GM18517 (cell line): ENCODE results near the gene ZNF804B.

ENCODE experiments used
- ATAC-seq: cut with Tn5 transposase; IDR thresholded peaks from one replicate; pipeline ENCODE4 v1.9.1; 2021; ENCODE audit warnings: mild to moderate bottlenecking, moderate library complexity; ENCODE audit not compliant: unreplicated experiment

Gene ZNF804B

GRCh38 chr7:88835147-88835728 is 75.7 kb downstream of the ZNF804B start:
- ATAC-seq: peak; percentile 92

DNA sequence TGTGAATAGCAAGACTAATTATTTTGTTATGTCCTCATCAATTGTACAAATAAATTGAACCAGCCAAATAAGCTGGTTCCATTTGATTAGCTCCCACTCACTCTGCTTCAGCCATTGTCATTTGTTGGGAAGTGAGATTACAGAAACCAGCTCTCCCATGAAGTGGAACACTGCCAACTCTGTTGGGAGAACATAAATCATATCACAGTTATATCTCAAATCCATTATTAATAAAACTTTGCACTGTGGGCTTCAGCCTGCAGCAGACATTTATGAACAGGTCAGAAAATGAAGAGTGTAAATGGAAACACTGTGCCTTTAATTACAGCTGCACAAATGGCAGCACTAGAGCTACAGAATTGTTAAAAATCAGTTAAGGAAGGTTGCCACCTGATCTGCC is 82.7 kb downstream of the ZNF804B start:
- no peak for ATAC-seq

DNA sequence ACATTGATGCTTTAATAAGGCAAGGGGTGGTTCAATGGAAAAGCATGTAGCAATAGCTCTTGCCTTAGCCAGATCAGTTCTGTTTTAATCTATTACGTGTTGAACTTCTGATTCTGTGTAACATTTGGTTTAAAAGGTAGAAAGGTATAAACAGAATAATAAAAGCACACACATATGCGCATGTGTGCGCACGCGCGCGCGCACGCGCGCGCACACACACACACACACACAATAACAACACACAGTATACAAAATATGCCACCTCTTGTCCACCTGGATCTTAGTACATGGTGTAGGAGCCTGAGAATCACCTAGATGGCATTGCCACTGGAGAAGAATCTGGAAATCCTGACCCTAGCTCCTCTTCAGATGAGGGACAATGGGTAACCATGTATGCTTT is 85.6 kb downstream of the ZNF804B start:
- ATAC-seq: no peak

- no peak for ATAC-seq
These were observed 91.7 kb downstream of the ZNF804B start for GRCh38 chr7:88851220-88851619.

- no peak for ATAC-seq
These were observed 99.8 kb downstream of the ZNF804B start for GRCh38 chr7:88859288-88859687.

DNA sequence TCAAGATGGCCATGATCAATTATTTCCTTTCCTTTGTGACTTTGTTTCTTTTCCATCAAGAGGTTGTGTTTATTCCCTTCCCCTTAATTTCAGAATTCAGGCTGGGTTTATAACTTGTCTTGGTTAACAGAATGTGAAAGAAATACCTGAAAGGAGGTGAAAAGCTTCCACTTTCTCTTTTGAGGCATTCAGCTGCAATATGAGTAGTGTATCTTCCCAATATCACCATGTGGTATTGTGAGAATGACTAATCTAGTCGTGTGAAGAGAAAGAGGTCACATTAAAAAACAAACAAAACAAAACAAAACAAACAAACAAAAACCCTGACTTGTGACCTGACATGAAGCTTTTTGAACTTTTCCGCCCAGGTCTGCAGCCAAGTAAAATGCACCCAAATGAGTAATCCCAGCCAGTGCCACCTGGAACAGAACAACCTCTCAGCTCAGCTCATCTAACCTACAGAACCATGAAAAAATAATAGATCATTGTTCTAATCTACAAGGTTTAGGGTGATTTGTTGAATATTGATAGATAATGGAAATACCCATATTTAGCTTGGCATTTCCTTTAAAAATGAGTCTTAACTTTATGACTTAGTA is 106.9 kb downstream of the ZNF804B start:
- no peak for ATAC-seq

- ATAC-seq: no peak
These were observed 107.7 kb downstream of the ZNF804B start for GRCh38 chr7:88867158-88867557.

- ATAC-seq: no peak
These were observed 109.0 kb downstream of the ZNF804B start for GRCh38 chr7:88868456-88868855.

GRCh38 chr7:88881136-88881535 is 121.6 kb downstream of the ZNF804B start:
- no peak for ATAC-seq

- no peak for ATAC-seq
These were observed 125.6 kb downstream of the ZNF804B start for GRCh38 chr7:88885131-88885530.

DNA sequence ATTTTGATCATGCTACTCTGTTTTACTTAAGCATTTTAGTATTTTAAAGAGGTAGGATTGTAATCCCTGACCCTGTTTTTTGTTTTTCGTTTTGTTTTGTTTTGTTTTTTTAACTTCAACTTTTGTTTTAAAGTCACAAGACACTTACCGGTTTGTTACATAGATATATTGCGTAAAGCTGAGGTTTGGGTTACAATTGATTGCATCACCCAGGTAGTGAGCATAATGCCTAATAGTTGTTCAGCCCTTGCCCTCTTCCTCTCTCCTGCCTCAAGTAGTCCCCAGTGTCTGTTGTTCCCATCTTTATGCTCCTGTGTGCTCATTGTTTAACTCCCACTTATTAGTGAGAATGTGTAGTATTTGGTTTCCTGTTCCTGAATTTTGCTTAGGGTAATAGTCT is 129.2 kb downstream of the ZNF804B start:
- ATAC-seq: no peak

- no peak for ATAC-seq
These were observed 151.0 kb downstream of the ZNF804B start for GRCh38 chr7:88910516-88910915.

GRCh38 chr7:88912852-88913251 is 153.4 kb downstream of the ZNF804B start:
- ATAC-seq: no peak

GRCh38 chr7:88915615-88916014 is 156.1 kb downstream of the ZNF804B start:
- ATAC-seq: no peak

GRCh38 chr7:88919478-88920131 is 160.1 kb downstream of the ZNF804B start:
- ATAC-seq: no peak

- no peak for ATAC-seq
These were observed 163.4 kb downstream of the ZNF804B start for GRCh38 chr7:88922944-88923343.

- no peak for ATAC-seq
These were observed 168.8 kb downstream of the ZNF804B start for GRCh38 chr7:88928276-88928675.

DNA sequence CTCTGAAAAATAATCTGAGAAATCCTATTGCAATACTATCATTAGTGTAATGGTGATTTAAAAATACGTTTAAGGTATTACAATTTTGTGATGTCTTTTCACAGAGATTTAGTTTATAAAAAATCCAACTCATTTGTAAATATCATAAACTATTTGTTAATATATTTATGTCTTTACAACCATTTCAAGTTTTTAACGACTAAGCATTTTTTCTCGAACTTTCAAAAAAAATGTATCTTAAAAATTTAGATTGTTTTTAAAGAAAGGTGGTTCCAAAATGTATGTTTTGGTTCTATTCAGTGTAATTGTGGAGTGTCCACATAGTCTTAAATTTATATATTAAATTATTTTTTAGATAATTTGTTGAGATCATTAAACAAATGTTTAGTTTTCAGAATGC is 170.2 kb downstream of the ZNF804B start:
- no peak for ATAC-seq

- no peak for ATAC-seq
These were observed 173.8 kb downstream of the ZNF804B start for GRCh38 chr7:88933285-88933684.

GRCh38 chr7:88942815-88943501 is 183.5 kb downstream of the ZNF804B start:
- ATAC-seq: no peak

- no peak for ATAC-seq
These were observed 192.3 kb downstream of the ZNF804B start for GRCh38 chr7:88951826-88952225.

DNA sequence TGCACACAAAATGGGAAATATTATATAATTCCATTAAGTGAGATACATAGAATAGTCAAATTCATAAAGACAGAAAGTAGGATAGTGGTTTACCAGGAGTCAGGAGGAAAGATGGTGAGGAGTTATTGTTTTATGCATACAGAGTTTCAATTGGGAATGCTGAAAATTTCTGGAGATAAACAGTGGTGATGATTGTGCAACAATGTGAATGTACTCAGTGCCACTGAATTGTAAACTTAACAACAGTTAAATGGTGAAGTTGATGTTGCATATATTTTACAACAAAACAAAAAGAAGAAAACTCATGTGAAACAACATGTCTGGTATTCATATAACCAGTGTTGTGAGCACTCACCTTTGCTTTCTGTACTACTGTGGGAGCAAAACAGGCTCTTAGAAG is 204.9 kb downstream of the ZNF804B start:
- no peak for ATAC-seq
